G401.6 (cell line): Measurements from ENCODE around the gene CCKAR.

Experiments
- FAIRE-seq: peaks from 2 replicates; lab custom pipeline; 2012; peaks lifted over from hg19 to GRCh38; lab: Jason Lieb, UNC

The CCKAR gene

GRCh38 chr4:26489101-26489985, 941 bp downstream of the CCKAR start:
- no peak for FAIRE-seq

- FAIRE-seq, result no peak
Observed at GRCh38 chr4:26485684-26486083, 4.6 kb downstream of the CCKAR start.

DNA sequence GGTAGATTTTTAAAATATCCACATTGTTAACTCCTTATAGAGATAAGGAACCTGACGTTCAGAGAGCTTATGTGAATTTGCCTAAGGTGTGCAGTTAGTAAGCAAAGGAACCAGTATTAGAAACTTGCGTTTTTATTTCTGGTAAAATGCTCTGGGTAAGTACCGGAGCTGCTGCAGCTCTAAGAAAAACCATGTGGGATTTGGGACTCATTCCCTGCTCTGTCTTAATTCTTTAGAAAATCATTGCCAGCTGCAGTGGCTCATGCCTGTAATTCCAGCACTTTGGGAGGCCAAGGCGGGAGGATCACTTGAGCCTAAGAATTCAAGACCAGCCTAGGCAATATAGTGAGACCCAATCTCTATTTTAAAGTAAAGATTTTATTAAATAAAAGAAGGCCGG, 5.8 kb downstream of the CCKAR start:
- no peak for FAIRE-seq

- no peak for FAIRE-seq
Observed at GRCh38 chr4:26484032-26484515, 6.2 kb downstream of the CCKAR start.

- no peak for FAIRE-seq
Observed at GRCh38 chr4:26482508-26483462, 7.5 kb downstream of the CCKAR start.

DNA sequence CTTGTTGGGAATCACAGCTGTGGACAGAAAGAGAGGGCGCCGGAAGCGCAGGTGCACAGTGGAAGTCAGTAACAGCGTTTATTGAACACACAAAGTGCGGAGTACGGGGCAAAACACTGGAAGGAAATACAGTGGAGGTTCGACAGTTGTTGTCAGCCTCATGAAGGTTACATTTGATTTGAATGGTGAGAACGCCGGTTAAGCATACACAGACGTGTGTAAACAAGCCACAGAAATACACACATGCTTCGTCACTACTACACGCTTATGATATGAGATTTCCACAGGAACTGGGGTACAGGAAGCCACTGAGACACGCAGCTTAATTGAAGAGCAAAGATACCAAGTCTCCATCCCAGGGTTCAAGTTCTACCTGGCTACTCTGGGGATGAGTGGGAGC, 12.0 kb downstream of the CCKAR start:
- no peak for FAIRE-seq

- no peak for FAIRE-seq
Observed at GRCh38 chr4:26476545-26476944, 13.7 kb downstream of the CCKAR start.

DNA sequence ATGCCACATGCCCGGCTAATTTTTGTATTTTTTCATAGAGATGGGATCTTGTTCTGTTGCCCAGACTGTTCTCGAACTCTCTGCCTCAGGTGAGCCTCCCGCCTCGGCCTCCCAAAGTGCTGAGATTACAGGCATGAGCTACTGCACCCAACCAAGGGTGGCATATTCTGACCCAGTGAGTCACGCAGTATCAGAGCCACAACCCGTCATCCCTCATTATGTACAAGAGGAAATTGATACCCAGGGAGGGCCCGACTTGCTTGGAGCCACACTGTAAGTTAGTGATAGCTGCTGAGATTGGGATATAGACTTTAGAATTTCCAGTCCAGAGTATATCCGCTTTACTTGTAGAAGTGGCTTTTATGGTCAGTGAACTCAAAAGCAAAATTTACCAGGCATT, 14.6 kb downstream of the CCKAR start:
- no peak for FAIRE-seq

DNA sequence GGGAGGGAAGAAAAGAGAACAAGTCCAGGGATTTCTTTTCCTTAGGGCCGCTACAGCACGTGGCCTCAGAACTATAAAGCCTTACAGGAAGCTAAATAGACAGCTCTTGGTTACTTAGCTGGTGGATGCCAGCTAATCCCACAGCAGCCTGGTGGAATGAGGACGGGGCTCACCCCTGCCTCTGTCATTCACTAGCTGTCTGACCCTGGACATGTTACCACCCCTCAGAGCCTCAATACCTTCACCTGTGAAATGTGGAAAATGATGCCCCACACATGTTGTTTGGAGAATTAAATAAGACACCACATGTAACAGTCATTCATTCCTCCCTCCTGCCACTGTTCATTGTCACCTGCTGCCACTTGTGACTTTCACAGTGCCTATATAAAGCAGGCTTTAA, 15.7 kb downstream of the CCKAR start:
- FAIRE-seq, result no peak

DNA sequence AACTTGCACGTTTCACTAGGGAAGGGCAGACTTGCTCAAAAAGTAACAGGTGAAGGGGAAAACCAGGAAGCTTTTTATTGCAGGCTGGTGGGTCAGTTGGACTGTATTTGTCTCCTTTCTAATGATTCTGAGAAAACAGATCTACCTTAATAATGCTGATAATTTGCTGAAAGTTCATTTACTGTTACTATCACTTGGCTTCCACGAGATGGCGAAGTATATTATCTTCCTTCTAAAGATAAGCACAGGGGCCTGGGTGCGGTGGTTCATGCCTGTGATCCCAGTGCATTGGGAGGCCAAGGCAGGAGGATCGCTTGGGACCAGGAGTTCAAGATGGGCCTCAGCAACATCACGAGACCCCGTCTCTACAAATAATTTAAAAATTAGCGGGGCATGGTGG, 16.4 kb downstream of the CCKAR start:
- FAIRE-seq, result no peak

GRCh38 chr4:26471890-26472289, 18.4 kb downstream of the CCKAR start:
- FAIRE-seq, result no peak

GRCh38 chr4:26468977-26469376, 21.3 kb downstream of the CCKAR start:
- no peak for FAIRE-seq

DNA sequence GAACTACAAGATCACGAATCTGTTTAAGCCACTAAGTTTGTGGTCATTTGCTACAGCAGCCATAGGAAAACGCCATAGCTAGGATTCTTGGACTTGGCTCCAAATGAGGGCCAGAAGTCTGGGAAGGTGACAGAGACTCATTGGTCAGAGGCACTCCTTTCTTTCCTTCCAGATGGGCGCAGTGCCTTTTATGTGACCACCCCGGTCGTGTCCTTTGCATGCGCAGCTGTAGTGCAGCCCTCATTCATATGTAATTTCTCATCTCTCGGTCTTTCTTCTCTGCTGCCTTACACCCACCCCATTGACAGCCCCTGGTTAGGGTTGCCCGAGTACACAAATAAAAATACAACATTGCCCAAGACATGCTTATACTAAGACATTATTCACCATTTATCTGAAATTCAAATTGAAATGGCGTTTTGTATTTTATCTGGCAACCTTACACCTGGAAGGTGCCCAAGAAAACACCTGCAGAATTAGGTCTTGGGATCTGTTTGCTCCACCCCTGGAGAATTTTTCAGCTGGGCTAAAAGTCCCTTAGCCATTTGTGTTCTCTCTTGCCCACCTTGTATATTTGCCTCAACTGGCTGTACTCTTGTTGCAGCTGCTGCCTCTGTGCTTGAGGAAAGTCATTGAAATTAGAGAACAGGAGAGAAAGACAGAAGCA, 21.9 kb downstream of the CCKAR start:
- FAIRE-seq, result no peak

DNA sequence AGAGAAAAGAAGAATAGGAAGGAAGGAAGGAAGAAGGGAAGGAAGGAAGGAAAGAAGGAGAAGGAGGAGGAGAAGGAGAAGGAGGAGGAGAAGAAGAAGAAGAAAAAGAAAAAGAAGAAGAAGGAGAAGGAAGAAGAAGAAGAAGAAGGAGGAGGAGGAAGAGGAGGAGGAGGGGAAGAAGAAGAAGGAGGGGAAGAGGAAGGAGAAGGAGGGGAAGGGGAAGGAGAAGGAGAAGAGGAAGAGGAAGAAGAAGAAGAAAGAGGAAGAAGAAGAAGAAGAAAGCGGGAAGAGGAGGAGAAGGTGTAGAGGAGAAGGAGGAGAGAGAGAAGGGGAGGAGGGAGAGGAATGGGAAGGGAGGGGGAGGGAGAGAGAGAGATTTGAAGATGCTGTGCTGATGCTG, 22.6 kb downstream of the CCKAR start:
- no peak for FAIRE-seq

DNA sequence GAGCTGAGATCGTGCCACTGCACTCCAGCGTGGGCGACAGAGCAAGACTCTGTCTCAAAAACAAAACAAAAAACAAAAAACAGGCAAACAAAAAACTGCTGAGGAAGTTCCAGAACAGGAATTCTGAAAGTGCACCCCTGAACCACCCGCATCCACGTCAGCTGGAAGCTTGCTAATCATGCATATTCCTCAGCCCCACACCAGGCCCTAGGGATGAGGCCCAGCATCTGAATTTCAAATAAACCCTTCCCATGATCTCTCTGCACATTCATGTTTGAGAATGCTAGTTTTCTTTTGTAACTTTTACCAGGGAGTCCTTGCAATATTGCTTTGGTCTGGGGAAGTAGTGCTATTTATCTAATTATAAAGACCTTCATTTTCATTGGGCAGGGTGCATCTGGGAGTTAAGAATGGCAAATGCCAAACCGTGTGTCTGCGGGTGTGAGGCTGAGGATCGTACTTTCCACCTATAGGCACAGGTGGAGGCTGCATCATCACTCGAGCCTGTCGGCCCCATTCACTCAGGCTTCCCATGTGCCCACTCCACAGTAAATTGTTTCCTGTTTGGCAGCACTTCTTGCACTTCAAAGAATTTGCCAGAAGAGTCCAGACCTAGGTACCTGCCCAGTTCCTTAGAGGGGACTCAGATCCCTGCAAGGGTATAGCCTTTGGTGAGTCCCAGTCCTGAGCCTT, 23.6 kb downstream of the CCKAR start:
- FAIRE-seq, result no peak

GRCh38 chr4:26464420-26465095, 25.7 kb downstream of the CCKAR start:
- no peak for FAIRE-seq

DNA sequence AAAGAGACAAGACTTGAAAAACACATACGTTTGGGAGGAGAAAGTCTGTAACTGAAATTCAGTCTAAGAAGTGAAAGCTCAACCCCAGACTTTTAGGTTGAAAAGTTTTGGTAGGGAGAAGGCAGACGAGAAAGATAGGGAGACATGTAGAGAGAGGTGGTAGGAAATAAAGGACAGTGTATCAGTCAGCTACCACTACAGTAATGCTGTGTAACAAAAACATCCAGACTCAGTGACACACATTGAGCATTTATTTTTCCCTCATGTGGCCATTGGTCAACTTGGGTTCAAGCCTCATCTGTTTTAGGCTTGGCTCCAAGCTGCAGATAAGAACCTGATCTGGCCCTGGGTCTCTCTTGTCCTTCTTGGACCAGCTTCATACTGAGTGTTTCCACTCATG, 26.9 kb downstream of the CCKAR start:
- no peak for FAIRE-seq

DNA sequence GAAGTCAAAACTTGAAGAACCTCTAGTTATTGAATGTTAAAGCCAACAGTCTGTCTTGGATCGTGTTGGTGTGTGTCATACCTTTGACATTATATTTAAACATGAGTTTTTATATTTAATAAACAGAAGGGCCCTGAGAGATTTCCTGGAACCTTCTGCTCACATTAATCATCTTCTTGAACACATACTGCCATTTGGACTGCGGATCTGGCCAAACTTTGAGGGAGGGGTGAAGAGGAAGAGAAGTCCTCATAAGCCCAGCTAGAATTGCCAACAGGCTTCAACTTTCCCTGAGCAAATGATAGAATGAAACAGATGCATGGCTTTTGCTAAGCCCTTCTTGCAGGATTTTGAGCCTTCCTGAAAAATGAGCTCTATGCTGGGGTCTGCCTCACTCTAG, 27.4 kb downstream of the CCKAR start:
- FAIRE-seq, result no peak

- no peak for FAIRE-seq
Observed at GRCh38 chr4:26459756-26460530, 30.3 kb downstream of the CCKAR start.

DNA sequence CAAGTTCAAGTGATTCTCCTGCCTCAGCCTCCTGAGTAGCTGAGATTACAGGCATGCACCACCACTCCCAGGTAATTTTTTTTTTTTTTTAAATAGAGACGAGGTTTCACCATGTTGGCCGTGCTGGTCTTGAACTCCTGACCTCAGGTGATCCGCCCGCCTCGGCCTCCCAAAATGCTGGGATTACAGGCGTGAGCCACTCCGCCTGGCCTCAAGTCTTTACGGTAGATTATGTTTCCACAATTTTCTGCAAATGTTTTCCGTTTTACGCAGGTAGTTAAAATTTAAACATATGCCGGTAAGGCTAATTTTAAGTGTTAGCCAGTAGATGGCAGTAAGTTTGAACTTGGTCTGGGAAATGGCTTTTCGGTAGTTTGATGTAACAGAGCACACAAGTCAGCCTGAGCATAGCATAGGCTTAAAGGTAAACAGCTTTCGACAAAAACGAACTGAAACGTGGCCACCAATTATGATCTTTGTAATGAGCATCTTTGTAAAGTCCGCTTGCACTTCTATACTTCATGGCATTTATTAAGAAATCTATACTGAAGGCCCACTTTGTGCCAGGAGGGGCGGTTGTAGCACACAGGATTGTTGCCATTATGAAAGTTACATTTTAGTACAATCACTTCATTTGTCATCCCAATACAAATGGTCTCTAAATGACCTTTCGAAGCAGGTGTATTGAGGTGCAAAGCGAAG, 31.1 kb downstream of the CCKAR start:
- FAIRE-seq, result peak; percentile 96
